HL-60 (cell line): Measurements from ENCODE around the gene S100B.

ENCODE experiments used
- POLR2AphosphoS5 ChIP-seq: IDR thresholded peaks from 2 replicates; pipeline ENCODE4 v1.6.1; 2012; ENCODE audit warnings: low read depth
- TF ChIP-seq, protein P1 (sequence below): IDR thresholded peaks from 2 replicates; pipeline ENCODE4 v1.6.1; 2012; ENCODE audit warnings: low read depth; ENCODE audit not compliant: insufficient replicate concordance
- TF ChIP-seq, protein P2 (sequence below): IDR thresholded peaks from one replicate; pipeline ENCODE4 v1.5.1; 2011; ENCODE audit warnings: low read length, control low read depth, inconsistent platforms; ENCODE audit not compliant: insufficient read depth

DNA sequence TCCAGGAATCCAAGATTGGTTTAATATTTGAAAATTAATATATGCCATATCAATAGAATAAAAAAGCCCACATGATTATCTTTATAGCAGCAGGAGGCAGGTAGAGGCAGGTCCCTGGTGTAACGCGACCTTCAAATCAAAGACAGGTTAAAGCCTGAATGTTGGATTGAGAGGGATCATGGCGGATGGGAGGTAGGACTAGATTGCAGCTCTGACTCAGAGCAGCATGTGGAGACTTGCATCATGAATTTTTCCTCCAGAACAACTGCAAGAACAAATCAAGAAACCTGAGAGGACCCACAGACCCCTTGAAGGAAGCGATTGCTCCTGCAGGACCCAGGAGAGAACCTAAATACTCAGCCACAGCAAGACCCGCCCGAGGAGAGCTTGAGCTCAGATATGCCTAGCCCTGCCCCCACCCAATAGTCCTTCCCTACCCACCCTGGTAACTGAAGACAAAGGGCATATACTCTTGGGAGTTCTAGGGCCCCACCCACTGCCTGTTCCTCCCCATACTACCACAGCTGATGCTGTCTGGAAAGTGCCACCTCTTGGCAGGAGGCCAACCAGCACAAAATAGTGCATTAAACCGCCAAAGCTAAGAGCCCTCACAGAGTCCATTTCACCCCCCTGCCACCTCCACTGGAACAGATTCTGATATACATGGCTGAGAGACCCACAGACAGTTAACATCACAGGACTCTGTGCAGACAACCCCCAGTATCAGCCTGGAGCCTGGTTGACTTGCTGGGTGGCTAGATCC, 19.5 kb downstream of the S100B start:
- TF ChIP-seq, protein P1, sequence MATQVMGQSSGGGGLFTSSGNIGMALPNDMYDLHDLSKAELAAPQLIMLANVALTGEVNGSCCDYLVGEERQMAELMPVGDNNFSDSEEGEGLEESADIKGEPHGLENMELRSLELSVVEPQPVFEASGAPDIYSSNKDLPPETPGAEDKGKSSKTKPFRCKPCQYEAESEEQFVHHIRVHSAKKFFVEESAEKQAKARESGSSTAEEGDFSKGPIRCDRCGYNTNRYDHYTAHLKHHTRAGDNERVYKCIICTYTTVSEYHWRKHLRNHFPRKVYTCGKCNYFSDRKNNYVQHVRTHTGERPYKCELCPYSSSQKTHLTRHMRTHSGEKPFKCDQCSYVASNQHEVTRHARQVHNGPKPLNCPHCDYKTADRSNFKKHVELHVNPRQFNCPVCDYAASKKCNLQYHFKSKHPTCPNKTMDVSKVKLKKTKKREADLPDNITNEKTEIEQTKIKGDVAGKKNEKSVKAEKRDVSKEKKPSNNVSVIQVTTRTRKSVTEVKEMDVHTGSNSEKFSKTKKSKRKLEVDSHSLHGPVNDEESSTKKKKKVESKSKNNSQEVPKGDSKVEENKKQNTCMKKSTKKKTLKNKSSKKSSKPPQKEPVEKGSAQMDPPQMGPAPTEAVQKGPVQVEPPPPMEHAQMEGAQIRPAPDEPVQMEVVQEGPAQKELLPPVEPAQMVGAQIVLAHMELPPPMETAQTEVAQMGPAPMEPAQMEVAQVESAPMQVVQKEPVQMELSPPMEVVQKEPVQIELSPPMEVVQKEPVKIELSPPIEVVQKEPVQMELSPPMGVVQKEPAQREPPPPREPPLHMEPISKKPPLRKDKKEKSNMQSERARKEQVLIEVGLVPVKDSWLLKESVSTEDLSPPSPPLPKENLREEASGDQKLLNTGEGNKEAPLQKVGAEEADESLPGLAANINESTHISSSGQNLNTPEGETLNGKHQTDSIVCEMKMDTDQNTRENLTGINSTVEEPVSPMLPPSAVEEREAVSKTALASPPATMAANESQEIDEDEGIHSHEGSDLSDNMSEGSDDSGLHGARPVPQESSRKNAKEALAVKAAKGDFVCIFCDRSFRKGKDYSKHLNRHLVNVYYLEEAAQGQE: no peak
- TF ChIP-seq, protein P2, sequence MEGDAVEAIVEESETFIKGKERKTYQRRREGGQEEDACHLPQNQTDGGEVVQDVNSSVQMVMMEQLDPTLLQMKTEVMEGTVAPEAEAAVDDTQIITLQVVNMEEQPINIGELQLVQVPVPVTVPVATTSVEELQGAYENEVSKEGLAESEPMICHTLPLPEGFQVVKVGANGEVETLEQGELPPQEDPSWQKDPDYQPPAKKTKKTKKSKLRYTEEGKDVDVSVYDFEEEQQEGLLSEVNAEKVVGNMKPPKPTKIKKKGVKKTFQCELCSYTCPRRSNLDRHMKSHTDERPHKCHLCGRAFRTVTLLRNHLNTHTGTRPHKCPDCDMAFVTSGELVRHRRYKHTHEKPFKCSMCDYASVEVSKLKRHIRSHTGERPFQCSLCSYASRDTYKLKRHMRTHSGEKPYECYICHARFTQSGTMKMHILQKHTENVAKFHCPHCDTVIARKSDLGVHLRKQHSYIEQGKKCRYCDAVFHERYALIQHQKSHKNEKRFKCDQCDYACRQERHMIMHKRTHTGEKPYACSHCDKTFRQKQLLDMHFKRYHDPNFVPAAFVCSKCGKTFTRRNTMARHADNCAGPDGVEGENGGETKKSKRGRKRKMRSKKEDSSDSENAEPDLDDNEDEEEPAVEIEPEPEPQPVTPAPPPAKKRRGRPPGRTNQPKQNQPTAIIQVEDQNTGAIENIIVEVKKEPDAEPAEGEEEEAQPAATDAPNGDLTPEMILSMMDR: no peak
- TF ChIP-seq POLR2AphosphoS5: no peak
